Ecto neural progenitor cell (in vitro differentiated cells): Measurements from ENCODE around the gene HIC1.
A peak's percentile ranks its signal among the peaks of the same experiment; 100 is the strongest.

Experiments used
- DNase-seq: peaks from one replicate; pipeline ENCODE4 v3.0.0-alpha.2; 2018; ENCODE audit warnings: low spot score

HIC1 gene

DNA sequence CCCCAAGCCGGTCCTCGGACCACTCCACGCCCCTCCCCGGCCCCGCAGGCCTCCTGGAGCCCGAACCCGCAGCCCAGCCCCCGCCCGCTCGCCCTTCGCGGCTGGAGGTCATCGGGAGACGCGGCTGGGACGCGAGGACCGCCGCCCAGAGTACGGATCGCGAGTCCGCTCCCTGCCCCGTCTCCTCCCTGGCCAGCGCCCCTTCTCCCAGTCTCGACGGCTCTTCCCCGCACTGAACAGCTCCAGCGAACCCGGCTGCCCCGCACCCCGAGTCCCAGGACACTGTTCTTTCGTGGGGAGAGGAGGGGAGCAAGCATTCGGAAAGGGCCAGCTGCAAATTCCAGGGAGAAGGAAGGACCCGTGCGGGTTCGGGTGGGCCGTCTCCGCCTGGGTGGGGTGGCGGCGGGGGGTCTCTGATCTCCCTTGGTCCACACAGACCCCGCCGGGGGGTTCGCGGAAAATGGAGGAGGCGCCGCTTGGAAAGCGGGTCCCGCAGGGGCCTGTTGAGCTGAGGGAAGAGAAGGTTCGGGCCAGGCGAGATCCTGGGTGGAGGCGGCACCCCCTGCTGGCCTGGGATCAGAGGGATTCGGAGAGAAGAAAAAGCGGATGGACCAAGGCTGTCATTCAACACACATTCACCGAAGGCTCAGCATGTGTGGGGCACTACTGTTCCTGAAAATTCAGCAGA, 29.1 kb upstream of the HIC1 start:
- peak; percentile 83 for DNase-seq

DNA sequence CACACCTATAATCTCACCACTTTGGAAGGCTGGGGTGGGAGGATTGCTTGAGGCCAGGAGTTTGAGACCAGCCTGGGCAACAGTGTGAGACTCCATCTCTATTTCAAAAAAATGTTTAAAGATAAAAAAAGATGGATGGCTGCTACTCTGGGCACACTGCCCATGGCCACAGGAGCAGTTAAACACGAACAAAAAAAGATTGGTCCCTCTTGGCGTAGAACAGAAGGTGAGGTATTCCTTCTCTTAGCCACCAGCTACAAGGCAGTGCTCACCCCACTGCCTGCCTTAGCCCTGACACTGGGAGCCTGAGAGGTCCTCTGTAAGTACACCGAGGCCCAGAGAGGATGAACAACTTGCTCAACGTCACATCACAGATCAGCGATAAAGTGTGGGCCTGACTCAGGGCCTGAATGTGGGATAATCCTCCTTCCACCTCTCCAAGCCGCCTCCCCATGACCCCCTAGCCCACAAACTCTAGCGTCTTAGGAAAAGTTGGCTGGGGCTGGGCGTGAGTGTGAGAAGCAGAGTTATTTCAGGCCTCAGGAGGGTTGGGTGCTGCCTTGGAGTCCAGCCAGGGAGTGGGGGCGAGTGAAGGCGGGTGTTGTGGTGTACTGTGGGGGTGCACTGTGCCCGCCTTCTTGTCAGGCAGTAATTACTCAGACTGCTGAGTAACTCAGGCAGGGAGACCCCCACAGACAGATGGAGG, 27.2 kb upstream of the HIC1 start:
- DNase-seq = no peak

DNA sequence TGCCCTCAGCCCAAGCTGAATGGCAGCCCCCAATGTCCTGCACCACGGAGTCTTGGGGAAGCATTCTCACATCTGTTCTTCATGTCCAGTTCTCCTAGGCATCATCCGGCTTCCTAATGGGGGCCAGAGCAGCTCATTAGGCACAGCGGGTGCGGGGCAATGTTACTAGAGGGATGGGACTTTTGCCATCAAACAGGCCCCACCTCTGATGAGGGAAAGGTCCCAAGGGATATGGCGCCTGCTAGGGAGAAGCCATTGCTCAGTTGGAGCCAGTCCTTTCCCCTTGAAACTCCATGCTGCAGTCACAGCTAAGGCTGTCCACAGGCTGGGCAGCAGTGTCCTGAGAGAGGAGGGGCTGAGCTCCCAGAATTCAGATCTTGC, 26.7 kb upstream of the HIC1 start:
- no peak for DNase-seq

DNA sequence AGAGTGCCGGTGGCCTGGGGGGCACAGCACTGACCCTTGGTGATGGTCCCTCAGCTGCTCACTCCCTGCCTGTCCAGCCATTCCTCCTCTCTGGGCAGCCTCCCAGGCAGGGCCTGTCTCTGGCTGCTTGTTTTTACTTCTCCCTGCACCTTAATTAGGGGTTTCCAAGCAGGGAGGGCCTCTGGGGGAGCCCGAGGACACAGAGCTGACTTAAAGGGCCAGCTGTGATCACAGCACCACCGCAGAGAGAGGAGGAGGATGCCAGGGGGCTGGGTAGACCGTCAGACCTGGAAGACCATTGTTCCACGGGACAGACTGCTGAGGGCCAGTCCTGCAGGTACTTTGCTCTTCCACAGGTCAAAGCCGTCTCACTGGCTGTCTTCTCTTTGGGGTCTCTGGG, 26.2 kb upstream of the HIC1 start:
- DNase-seq = no peak

DNA sequence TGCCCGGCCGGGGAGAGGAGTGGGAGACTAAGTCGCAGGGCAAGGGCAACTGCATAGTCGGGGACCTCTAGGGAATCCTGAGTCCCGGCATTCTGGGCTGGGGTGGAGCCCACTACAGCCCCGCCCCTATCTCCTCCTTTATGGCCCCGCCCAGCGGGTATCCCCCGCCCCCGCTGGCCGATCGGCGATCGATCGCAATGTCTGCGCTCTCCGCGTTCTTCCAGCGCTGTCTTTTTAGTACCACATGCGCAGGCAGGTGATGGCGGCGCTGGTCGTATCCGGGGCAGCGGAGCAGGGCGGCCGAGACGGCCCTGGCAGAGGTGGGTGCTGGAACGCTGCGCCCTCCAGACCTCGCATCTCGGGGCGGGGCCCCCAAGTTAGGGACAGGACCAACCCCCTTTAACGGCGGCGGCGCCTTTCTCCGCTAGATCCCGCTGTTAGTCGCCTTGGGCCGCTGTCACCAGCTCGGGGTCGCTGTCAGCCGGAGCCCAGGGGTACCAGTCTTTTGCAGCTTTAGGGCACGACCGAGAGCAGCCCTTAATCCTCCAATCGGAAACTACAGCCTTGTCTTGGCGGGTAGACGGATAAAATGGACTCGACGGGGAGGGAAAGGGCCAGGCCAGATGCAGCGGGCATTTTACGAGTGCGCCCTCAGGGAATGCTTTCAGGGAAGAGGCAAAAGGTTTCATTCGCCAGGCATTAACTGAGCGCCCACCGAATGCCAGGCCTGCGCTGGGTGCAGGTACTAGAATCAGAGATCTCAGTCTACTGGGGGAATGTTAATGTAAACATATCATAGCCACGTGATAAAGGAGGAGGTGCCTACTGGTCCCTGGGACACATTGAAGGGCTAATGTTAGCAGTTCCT, 24.8 kb upstream of the HIC1 start, which contains the start of gene DPH1:
Gene DPH1, plus strand, starts transcription at position 243 of the 868 bp plus-strand sequence. Its CDS starts 17 bp downstream, at position 260.
- DNase-seq = peak; percentile 97

- no peak for DNase-seq
Measured at GRCh38 chr17:2030779-2031163, 24.1 kb upstream of the HIC1 start.

DNA sequence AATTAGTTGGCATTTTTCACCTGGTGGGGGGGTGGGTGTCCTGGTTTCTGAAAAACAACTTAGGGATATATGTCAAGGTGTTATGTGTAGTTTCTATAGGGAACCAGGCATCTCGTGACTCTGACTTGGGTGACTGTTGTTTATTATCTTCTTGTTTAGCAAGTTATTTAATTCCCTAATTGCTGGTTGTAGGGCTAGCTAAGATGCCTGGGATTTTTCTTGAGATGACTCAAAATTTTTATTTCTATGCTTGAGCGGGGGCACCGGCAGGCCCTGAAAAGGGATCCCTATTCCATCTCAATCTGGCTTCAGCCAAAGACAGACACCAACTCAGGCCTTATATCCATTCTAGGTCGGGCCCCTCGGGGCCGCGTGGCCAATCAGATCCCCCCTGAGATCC, 21.8 kb upstream of the HIC1 start:
- no peak for DNase-seq

GRCh38 chr17:2034157-2034556, 20.7 kb upstream of the HIC1 start:
- no peak for DNase-seq

DNA sequence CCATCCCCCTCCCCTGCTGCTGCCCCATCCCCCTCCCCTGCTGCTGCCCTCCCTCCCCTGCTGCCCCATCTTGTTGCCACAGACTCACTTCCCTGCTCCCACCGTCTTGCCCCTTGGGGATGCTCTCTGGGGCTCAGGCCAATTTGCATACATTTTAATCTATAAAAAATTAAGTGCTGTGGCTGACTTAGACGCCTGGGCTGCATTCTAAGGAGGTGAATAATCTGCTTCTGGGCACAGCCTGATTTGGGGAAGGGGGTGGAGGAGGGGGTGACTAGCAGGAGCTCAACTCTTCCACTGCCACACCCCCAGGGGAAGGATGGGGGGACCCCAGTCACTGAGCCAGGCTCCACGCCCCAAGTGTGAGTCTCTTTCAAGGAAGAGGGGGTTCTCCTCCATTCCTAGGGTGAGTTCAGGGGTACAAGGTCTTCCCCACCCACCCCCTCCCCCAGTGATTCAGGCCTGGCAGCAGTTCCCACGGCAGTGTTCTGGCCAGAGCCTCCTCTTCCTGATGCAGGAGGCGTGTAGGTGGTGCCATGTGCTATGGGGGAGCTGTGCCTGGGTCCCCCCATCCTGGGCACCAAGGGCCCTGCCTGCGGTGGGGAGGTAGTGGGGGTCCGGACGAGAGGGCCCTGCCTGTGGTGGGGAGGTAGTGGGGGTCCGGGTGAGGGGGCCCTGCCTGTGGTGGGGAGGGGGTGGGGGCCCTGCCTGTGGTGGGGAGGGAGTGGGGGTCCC, 19.9 kb upstream of the HIC1 start:
- no peak for DNase-seq

DNA sequence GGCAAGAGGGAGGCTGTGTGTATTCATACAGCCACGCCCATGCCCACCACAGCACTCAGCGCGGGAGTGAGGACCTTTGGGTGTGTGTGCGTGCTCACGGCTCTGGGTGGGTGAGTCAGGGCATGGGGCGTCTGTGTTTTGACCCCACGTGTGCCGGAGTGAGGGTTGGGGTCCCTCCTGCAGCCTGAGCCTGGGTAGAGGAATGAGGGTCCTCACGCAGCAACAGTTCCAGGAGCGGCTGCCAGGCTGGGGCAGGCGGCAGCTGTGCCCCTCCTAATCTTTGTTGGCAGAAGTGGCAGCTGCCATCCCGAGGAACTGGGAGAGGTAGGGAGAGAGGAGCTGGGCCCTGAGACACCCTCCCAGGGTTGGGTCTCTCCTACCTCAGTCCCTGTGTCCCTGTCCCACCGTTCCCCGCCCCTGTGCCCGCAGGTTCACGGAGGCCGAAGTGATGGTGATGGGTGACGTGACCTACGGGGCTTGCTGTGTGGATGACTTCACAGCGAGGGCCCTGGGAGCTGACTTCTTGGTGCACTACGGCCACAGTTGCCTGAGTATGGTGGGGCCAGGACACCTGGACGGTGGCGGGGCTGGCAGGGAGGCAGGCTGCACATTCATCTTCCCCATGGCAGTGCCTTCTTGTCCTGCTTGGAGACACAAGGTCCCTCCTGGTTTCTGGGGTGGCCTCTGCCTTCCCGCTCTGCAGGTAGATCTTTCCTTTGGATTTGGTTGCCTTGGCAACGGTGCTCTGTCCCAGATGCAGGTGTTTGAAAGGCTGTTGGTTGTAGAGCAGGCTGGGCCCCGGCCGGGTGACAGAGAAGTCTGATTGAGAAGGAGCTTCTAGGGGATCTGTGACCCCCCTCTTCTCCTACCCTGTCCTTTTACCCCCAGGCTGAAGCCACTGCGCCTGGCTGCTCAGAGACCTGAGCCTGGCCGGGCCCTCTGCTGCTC, 19.1 kb upstream of the HIC1 start:
- no peak for DNase-seq

- DNase-seq = no peak
Measured at GRCh38 chr17:2037155-2037554, 17.7 kb upstream of the HIC1 start.

GRCh38 chr17:2040219-2040827, 14.6 kb upstream of the HIC1 start:
- no peak for DNase-seq

DNA sequence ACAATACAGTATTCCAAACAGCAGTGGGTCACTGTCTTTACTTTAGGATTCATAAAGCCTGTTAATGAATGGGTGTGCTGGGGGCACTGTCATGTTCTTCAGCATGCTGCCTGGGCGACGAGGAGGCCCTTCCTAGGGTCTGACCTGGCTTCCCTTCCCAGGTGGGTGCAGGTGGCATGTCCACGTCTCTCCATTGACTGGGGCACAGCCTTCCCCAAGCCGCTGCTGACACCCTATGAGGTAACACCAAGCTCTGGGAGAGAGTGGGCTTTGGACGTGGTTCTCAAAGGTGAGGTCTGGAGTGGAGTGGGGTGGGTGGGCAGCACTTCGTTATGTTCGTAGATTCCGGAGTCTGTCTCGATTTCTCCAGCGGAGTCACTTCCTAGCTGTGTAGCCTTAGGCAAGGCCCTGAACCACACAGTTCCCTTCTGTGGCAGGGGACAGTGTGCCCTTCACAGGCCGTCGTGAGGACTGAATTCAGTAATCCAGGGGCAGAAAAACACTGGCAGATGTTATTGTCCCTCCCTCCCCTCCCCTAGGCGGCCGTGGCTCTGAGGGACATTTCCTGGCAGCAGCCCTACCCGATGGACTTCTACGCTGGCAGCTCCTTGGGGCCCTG, 13.9 kb upstream of the HIC1 start:
- DNase-seq = no peak

DNA sequence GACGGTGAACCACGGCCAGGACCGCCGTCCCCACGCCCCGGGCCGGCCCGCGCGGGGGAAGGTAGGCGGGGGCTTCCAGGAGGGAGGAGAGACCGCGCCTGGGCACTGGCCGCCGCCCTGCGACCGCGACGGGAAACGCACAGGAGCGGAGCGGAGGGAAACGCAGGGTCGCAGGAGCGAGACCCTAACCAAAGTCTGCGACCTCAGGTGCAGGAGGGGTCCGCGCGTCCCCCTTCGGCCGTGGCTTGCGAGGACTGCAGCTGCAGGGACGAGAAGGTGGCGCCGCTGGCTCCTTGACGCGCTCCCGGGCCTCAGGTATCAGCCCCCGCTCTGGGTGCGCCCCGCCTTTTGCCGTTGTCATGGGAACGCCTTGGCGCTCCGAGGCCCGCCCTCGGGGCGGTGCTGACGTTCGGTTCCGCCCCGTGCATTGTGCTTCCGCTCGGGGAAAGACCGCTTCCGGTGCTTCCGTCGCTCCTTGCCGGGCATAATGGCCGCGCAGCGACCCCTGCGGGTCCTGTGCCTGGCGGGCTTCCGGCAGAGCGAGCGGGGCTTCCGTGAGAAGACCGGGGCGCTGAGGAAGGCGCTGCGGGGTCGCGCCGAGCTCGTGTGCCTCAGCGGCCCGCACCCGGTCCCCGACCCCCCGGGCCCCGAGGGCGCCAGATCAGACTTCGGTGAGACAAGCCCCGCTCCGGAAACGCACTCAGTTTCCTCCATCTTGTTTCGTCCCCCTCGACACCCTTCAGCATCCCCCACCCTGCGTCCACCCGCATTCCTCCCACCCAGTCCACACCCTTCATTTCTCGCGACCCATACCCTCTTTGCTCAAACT, 13.1 kb upstream of the HIC1 start, which contains the start of gene OVCA2:
Gene OVCA2, plus strand, starts transcription at position 462 of the 829 bp plus-strand sequence. Its CDS starts 26 bp downstream, at position 488.
- peak; percentile 100 for DNase-seq

DNA sequence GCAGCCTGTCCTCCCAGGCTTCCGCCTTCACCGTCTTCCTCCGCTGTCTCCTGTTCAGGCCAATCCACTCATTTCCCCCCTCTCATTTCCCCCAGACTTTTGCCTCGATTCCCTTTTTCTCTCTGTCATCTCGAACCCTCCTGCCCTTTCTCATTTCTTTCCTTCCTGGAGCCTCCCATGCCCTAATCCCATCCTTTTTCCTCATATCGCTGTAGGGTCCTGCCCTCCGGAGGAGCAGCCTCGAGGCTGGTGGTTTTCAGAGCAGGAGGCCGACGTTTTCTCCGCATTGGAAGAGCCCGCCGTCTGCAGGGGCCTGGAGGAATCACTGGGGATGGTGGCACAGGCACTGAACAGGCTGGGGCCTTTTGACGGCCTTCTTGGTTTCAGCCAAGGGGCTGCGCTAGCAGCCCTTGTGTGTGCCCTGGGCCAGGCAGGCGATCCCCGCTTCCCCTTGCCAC, 12.5 kb upstream of the HIC1 start:
- no peak for DNase-seq

DNA sequence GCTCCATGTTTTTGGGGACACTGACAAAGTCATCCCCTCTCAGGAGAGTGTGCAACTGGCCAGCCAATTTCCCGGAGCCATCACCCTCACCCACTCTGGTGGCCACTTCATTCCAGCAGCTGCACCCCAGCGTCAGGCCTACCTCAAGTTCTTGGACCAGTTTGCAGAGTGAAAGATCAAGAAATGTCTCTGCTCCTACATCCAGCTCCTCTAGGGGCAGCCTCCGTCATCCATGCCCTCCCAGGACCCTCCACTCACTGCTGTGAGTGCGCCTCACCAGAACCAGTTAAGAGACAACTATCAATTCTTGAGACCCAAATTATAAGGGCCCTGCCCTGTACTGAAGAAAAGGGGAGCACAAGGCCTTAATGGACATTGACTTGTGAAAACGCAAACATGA, 12.0 kb upstream of the HIC1 start:
- no peak for DNase-seq

- no peak for DNase-seq
Measured at GRCh38 chr17:2043785-2044184, 11.1 kb upstream of the HIC1 start.

- DNase-seq = no peak
Measured at GRCh38 chr17:2044263-2044894, 10.5 kb upstream of the HIC1 start.
